ENCODE measurements around the gene DTNB.

GRCh38 chr2:25537526-25537925 lies 135.9 kb downstream of the DTNB start:
- no peak for TF ChIP-seq CTCF (IDR thresholded peaks at IDR 0.05)
- no peak for TF ChIP-seq POLR2A (IDR thresholded peaks at IDR 0.05)
- TF ChIP-seq EP300 (IDR thresholded peaks at IDR 0.05) = no peak

All from ovary (tissue), 3 donors.